C4-2B (cell line): ENCODE data around the gene PEX5L.

Experiments
- ZFX ChIP-seq: fragments of 450-650 bp; IDR thresholded peaks from 2 replicates; pipeline ENCODE4 v1.6.1; 2017
- TF ChIP-seq, protein P1 (sequence below): fragments of 450-650 bp; conservative IDR thresholded peaks from 2 replicates; pipeline ENCODE4 v1.5.1; 2017; ENCODE audit warnings: mild to moderate bottlenecking

DNA sequence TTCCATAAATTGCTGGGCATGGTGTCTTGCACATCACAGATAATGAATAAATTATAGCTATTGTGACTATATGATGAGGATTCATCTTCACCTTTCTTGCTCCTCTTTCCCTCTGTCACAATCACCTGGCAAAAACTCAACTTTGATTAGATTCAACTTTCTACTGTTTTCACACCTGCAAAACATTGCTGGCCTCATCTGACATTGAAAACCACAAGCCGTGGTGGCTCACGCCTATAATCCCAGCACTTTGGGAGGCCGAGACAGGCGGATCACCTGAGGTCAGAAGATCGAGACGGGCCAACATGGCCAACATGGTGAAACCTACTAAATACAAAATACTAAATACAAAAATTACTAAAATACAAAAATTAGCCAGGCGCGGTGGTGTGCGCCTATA is 12.7 kb upstream of the PEX5L start:
- TF ChIP-seq, protein P1, sequence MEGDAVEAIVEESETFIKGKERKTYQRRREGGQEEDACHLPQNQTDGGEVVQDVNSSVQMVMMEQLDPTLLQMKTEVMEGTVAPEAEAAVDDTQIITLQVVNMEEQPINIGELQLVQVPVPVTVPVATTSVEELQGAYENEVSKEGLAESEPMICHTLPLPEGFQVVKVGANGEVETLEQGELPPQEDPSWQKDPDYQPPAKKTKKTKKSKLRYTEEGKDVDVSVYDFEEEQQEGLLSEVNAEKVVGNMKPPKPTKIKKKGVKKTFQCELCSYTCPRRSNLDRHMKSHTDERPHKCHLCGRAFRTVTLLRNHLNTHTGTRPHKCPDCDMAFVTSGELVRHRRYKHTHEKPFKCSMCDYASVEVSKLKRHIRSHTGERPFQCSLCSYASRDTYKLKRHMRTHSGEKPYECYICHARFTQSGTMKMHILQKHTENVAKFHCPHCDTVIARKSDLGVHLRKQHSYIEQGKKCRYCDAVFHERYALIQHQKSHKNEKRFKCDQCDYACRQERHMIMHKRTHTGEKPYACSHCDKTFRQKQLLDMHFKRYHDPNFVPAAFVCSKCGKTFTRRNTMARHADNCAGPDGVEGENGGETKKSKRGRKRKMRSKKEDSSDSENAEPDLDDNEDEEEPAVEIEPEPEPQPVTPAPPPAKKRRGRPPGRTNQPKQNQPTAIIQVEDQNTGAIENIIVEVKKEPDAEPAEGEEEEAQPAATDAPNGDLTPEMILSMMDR: no peak
- TF ChIP-seq ZFX: no peak
